PC-3 (cell line): ENCODE results near the gene REC114. TPM values are rescaled to one million over a fixed set of nuclear protein-coding genes. Genes with fewer than 3 reads are reported as not detected.
"Not testable (repeated sequence)": the region's sequence is repeated elsewhere in the genome, so short reads cannot be mapped to it uniquely, and the experiment has no call there.

Experiments
- ATAC-seq: fragments of 200-7000 bp; cut with Tn5 transposase; 2 replicates; pipeline ENCODE4 v1.9.1; 2020; ENCODE audit warnings: mild to moderate bottlenecking, moderate library complexity
- BruUV-seq: library from RNA; stranded (reverse); fragments of 400-500 nt; replicated peaks from 2 replicates; lab custom pipeline; 2021; lab: Mats Ljungman, UMichigan
- CTCF ChIA-PET: fragments of 300-600 bp; sonication (Branson Sonifier 250); formaldehyde crosslinking; loops from one replicate; lab custom pipeline; 2022; ENCODE audit warnings: antibody characterized with exemption; lab: Charles Lee
- POLR2A ChIA-PET: fragments of 300-600 bp; sonication (Branson Sonifier 250); formaldehyde crosslinking; loops from one replicate; lab custom pipeline; 2022; ENCODE audit warnings: antibody characterized with exemption; ENCODE audit not compliant: unreplicated experiment; lab: Charles Lee
- DNase-seq: peaks from one replicate; pipeline ENCODE4 v3.0.0-alpha.2; 2015
- H2AFZ ChIP-seq: fragments of 300-600 bp; sonication (generic); 2 replicates; pipeline ENCODE4 v1.6.0; 2016; ENCODE audit warnings: antibody characterized with exemption, low read length
- H3F3A ChIP-seq: fragments of 300-600 bp; sonication (generic); one replicate; pipeline ENCODE4 v1.6.0; 2017; ENCODE audit warnings: antibody characterized with exemption, low read length, control low read depth, mild to moderate bottlenecking; ENCODE audit not compliant: unreplicated experiment
- H3K27ac ChIP-seq: fragments of 300-600 bp; sonication (generic); 2 replicates; pipeline ENCODE4 v1.5.1; 2016; ENCODE audit warnings: mild to moderate bottlenecking, low read length
- H3K27me3 ChIP-seq: fragments of 300-600 bp; sonication (generic); 2 replicates; pipeline ENCODE4 v1.6.1; 2016; ENCODE audit warnings: low read length, mixed read lengths
- H3K36me3 ChIP-seq: fragments of 300-600 bp; sonication (generic); 2 replicates; pipeline ENCODE4 v1.6.1; 2016; ENCODE audit warnings: low read depth, mixed run types, low read length, mixed read lengths
- H3K4me1 ChIP-seq: fragments of 300-600 bp; sonication (generic); 2 replicates; pipeline ENCODE4 v1.5.1; 2016; ENCODE audit warnings: low read length; ENCODE audit not compliant: insufficient read depth
- H3K4me2 ChIP-seq: fragments of 300-600 bp; sonication (generic); 2 replicates; pipeline ENCODE4 v1.6.0; 2016; ENCODE audit warnings: low read length
- H3K4me3 ChIP-seq: fragments of 300-600 bp; sonication (generic); 2 replicates; pipeline ENCODE4 v1.5.1; 2016; ENCODE audit warnings: mild to moderate bottlenecking, low read length, mixed read lengths
- H3K79me2 ChIP-seq: fragments of 300-600 bp; sonication (generic); 2 replicates; pipeline ENCODE4 v1.6.1; 2017; ENCODE audit warnings: low read length, mixed read lengths
- H3K9ac ChIP-seq: fragments of 300-600 bp; sonication (generic); 2 replicates; pipeline ENCODE4 v1.6.0; 2016; ENCODE audit warnings: mild to moderate bottlenecking, low read length
- H3K9me2 ChIP-seq: fragments of 300-600 bp; sonication (generic); replicated peaks from 2 replicates; pipeline ENCODE4 v1.6.1; 2016; ENCODE audit warnings: mixed run types, low read length, mixed read lengths
- H3K9me3 ChIP-seq: fragments of 300-600 bp; sonication (generic); 2 replicates; pipeline ENCODE4 v1.6.1; 2016; ENCODE audit warnings: low read length, mixed read lengths
- H4K20me1 ChIP-seq: fragments of 300-600 bp; sonication (generic); 2 replicates; pipeline ENCODE4 v1.6.1; 2016; ENCODE audit warnings: low read length, mixed read lengths
- CTCF ChIP-seq: fragments of 300-600 bp; sonication (generic); conservative IDR thresholded peaks from 2 replicates; pipeline ENCODE4 v1.5.1; 2017; ENCODE audit warnings: antibody characterized with exemption, low read depth, mild to moderate bottlenecking, low read length
- EZH2 ChIP-seq: fragments of 300-600 bp; sonication (generic); IDR thresholded peaks from one replicate; pipeline ENCODE4 v1.6.1; 2017; ENCODE audit warnings: antibody characterized with exemption, mild to moderate bottlenecking, low read length; ENCODE audit not compliant: unreplicated experiment
- EZH2phosphoT487 ChIP-seq: fragments of 300-600 bp; sonication (generic); IDR thresholded peaks from 2 replicates; pipeline ENCODE4 v1.6.1; 2018; ENCODE audit warnings: mild to moderate bottlenecking, antibody characterized with exemption, low read length, borderline replicate concordance
- intact Hi-C: fragments of 100-400 bp; cut with micrococcal nuclease; formaldehyde crosslinking; loops from 2 replicates; pipeline ENCODE4 v1.9.0; 2023
- total RNA-seq: library from RNA; depleted of rRNA; stranded (reverse); fragments of >200 nt; gene quantifications from 2 replicates; pipeline ENCODE4 v1.2.3, GENCODE V29; 2014

The REC114 gene
- total RNA-seq, 1 experiment from 2014 or later, result not detected

GRCh38 chr15:73485372-73485771 is 42.4 kb downstream of the REC114 start:
- no peaks in the 10 kb centered on the region for H3K9me2 ChIP-seq
- H3K36me3 ChIP-seq, result no peaks in the 10 kb centered on the region
- TF ChIP-seq CTCF, result no peak
- TF ChIP-seq EZH2phosphoT487, result no peak
- no peak for TF ChIP-seq EZH2
- POLR2A ChIA-PET, result no interaction called here
- peaks cover 12% of the 10 kb centered on the region; the same call in 1 of the 2 replicates for H3K27me3 ChIP-seq
- no TSS peak for BruUV-seq
- H3K27ac ChIP-seq, result no peak overlapping the region
- H3K9me3 ChIP-seq, result no peaks in the 10 kb centered on the region
- no peak overlapping the region for H2AFZ ChIP-seq
- H3K9ac ChIP-seq, result no peak overlapping the region
- CTCF ChIA-PET, result no interaction called here
- intact Hi-C loops, result no loop called here
- H3K4me3 ChIP-seq, result no peak overlapping the region
- H3K4me2 ChIP-seq, result no peak overlapping the region
- H4K20me1 ChIP-seq, result no peaks in the 10 kb centered on the region
- H3F3A ChIP-seq, result no peaks in the 10 kb centered on the region
- DNase-seq (no peak), ATAC-seq (no peak)
- no peaks in the 10 kb centered on the region for H3K79me2 ChIP-seq
- no peaks in the 10 kb centered on the region for H3K4me1 ChIP-seq

- H3K4me2 ChIP-seq, H3K4me1 ChIP-seq, H3F3A ChIP-seq, intact Hi-C loops, CTCF ChIA-PET, H2AFZ ChIP-seq, H3K9me2 ChIP-seq, H3K36me3 ChIP-seq, POLR2A ChIA-PET, BruUV-seq, H3K9me3 ChIP-seq, DNase-seq, H3K79me2 ChIP-seq, H3K27ac ChIP-seq, ATAC-seq, H4K20me1 ChIP-seq, H3K9ac ChIP-seq, H3K4me3 ChIP-seq: not testable (repeated sequence)
- peaks cover 12% of the 10 kb centered on the region; the same call in 1 of the 2 replicates for H3K27me3 ChIP-seq
These were observed 42.9 kb downstream of the REC114 start for GRCh38 chr15:73485885-73486284.

- ATAC-seq, result no peak
- TF ChIP-seq EZH2 (no peak), CTCF (no peak), EZH2phosphoT487 (no peak)
- Histone ChIP-seq H3K4me3 (no peak overlapping the region), H3K4me1 (no peaks in the 10 kb centered on the region), H3K4me2 (no peak overlapping the region), H3F3A (no peaks in the 10 kb centered on the region), H3K9me3 (no peaks in the 10 kb centered on the region), H3K27ac (no peak overlapping the region), H3K9ac (no peak overlapping the region), H3K36me3 (no peaks in the 10 kb centered on the region), H4K20me1 (no peaks in the 10 kb centered on the region), H2AFZ (no peak overlapping the region), H3K27me3 (peaks cover 21% of the 10 kb centered on the region; the same call in 1 of the 2 replicates), H3K79me2 (no peaks in the 10 kb centered on the region), H3K9me2 (no peaks in the 10 kb centered on the region)
- DNase-seq, result no peak
- CTCF ChIA-PET, result no interaction called here
- intact Hi-C loops, result no loop called here
- POLR2A ChIA-PET, result no interaction called here
- BruUV-seq, result no TSS peak
These were observed 45.7 kb downstream of the REC114 start for GRCh38 chr15:73488698-73489097.
